ENCODE results near the gene COPS6. TPM values are rescaled to one million over a fixed set of nuclear protein-coding genes. Genes with fewer than 3 reads are reported as not detected.

COPS6 gene
- polyA plus RNA-seq (2012; ENCODE audit: low read depth, missing spikeins), result 80.2 TPM

- FAIRE-seq, result peak; percentile 84
Measured at GRCh38 chr7:100088621-100089457, at the start of gene COPS6. Gene COPS6 (plus strand): TSS chr7:100088969. CDS start chr7:100088991, 22 bp downstream.

GRCh38 chr7:100040575-100040974 lies 48.2 kb upstream of the COPS6 start:
- DNase-seq (ENCODE audit: insufficient read length, low spot score), result no peak
- no peak for FAIRE-seq
- no peak for TF ChIP-seq POLR2A (IDR thresholded peaks at IDR 0.05; ENCODE audit: low read depth, low read length)
- TF ChIP-seq TAF1 (IDR thresholded peaks at IDR 0.05; ENCODE audit: low read depth, low read length), result no peak

More at GRCh38 chr7:100088621-100089457, at the start of gene COPS6:
- DNase-seq (ENCODE audit: insufficient read length, low spot score), result peak; percentile 86
- TF ChIP-seq PAX5 (IDR thresholded peaks at IDR 0.05; ENCODE audit: insufficient read depth, low read length, severe bottlenecking), result peak; percentile 1
- TF ChIP-seq TAF1 (IDR thresholded peaks at IDR 0.05; ENCODE audit: low read depth, low read length), result peak; percentile 61
- peak; percentile 75 for TF ChIP-seq POLR2A (IDR thresholded peaks at IDR 0.05; ENCODE audit: low read depth, low read length)
- TF ChIP-seq SPI1 (IDR thresholded peaks at IDR 0.05; ENCODE audit: low read depth, low read length), result no peak
- TF ChIP-seq POLR2AphosphoS5 (IDR thresholded peaks at IDR 0.05; ENCODE audit: low read depth, low read length), result peak; percentile 54; the same call in 1 of the 2 replicates
- no peak for TF ChIP-seq POU2F2 (IDR thresholded peaks at IDR 0.05; ENCODE audit: low read depth, low read length)

- FAIRE-seq (peak; percentile 50), DNase-seq (ENCODE audit: insufficient read length, low spot score) (no peak)
- TF ChIP-seq POU2F2 (IDR thresholded peaks at IDR 0.05; ENCODE audit: low read depth, low read length), result no peak
- TF ChIP-seq PAX5 (IDR thresholded peaks at IDR 0.05; ENCODE audit: insufficient read depth, low read length, severe bottlenecking), result peak; percentile 41
Measured at GRCh38 chr7:100044718-100045117, 44.1 kb upstream of the COPS6 start.

GRCh38 chr7:100048680-100049079 lies 40.1 kb upstream of the COPS6 start:
- DNase-seq (ENCODE audit: insufficient read length, low spot score), result no peak
- TF ChIP-seq PAX5 (IDR thresholded peaks at IDR 0.05; ENCODE audit: insufficient read depth, low read length, severe bottlenecking) (no peak), SPI1 (IDR thresholded peaks at IDR 0.05; ENCODE audit: low read depth, low read length) (no peak), POU2F2 (IDR thresholded peaks at IDR 0.05; ENCODE audit: low read depth, low read length) (no peak), POLR2AphosphoS5 (IDR thresholded peaks at IDR 0.05; ENCODE audit: low read depth, low read length) (no peak), POLR2A (IDR thresholded peaks at IDR 0.05; ENCODE audit: low read depth, low read length) (no peak), TAF1 (IDR thresholded peaks at IDR 0.05; ENCODE audit: low read depth, low read length) (no peak)
- no peak for FAIRE-seq

GRCh38 chr7:100049441-100050291 lies 39.1 kb upstream of the COPS6 start, which contains the start of gene ZSCAN21:
Gene ZSCAN21 (plus strand): TSS chr7:100049774. CDS start chr7:100057007, 7,233 bp downstream.
- FAIRE-seq (peak; percentile 64), DNase-seq (ENCODE audit: insufficient read length, low spot score) (peak; percentile 78)
- TF ChIP-seq POLR2A (IDR thresholded peaks at IDR 0.05; ENCODE audit: low read depth, low read length) (peak; percentile 89), TAF1 (IDR thresholded peaks at IDR 0.05; ENCODE audit: low read depth, low read length) (peak; percentile 53; the same call in 1 of the 2 replicates), POU2F2 (IDR thresholded peaks at IDR 0.05; ENCODE audit: low read depth, low read length) (peak; percentile 31; the same call in 1 of the 2 replicates), POLR2AphosphoS5 (IDR thresholded peaks at IDR 0.05; ENCODE audit: low read depth, low read length) (peak; percentile 87), PAX5 (IDR thresholded peaks at IDR 0.05; ENCODE audit: insufficient read depth, low read length, severe bottlenecking) (no peak)

- no peak for FAIRE-seq
- TF ChIP-seq POU2F2 (IDR thresholded peaks at IDR 0.05; ENCODE audit: low read depth, low read length) (no peak), SPI1 (IDR thresholded peaks at IDR 0.05; ENCODE audit: low read depth, low read length) (no peak), PAX5 (IDR thresholded peaks at IDR 0.05; ENCODE audit: insufficient read depth, low read length, severe bottlenecking) (no peak), POLR2AphosphoS5 (IDR thresholded peaks at IDR 0.05; ENCODE audit: low read depth, low read length) (no peak), POLR2A (IDR thresholded peaks at IDR 0.05; ENCODE audit: low read depth, low read length) (no peak), TAF1 (IDR thresholded peaks at IDR 0.05; ENCODE audit: low read depth, low read length) (no peak)
- DNase-seq (ENCODE audit: insufficient read length, low spot score), result no peak
Measured at GRCh38 chr7:100051611-100052010, 37.2 kb upstream of the COPS6 start.

GRCh38 chr7:100053215-100053614 lies 35.6 kb upstream of the COPS6 start:
- TF ChIP-seq POLR2A (IDR thresholded peaks at IDR 0.05; ENCODE audit: low read depth, low read length) (no peak), SPI1 (IDR thresholded peaks at IDR 0.05; ENCODE audit: low read depth, low read length) (no peak), POU2F2 (IDR thresholded peaks at IDR 0.05; ENCODE audit: low read depth, low read length) (no peak), TAF1 (IDR thresholded peaks at IDR 0.05; ENCODE audit: low read depth, low read length) (no peak), POLR2AphosphoS5 (IDR thresholded peaks at IDR 0.05; ENCODE audit: low read depth, low read length) (no peak), PAX5 (IDR thresholded peaks at IDR 0.05; ENCODE audit: insufficient read depth, low read length, severe bottlenecking) (no peak)
- DNase-seq (ENCODE audit: insufficient read length, low spot score), result peak; percentile 26
- peak; percentile 47 for FAIRE-seq

- FAIRE-seq (no peak), DNase-seq (ENCODE audit: insufficient read length, low spot score) (no peak)
- TF ChIP-seq POLR2A (IDR thresholded peaks at IDR 0.05; ENCODE audit: low read depth, low read length), result no peak
- TF ChIP-seq POLR2AphosphoS5 (IDR thresholded peaks at IDR 0.05; ENCODE audit: low read depth, low read length), result no peak
- TF ChIP-seq PAX5 (IDR thresholded peaks at IDR 0.05; ENCODE audit: insufficient read depth, low read length, severe bottlenecking), result no peak
- no peak for TF ChIP-seq TAF1 (IDR thresholded peaks at IDR 0.05; ENCODE audit: low read depth, low read length)
- no peak for TF ChIP-seq SPI1 (IDR thresholded peaks at IDR 0.05; ENCODE audit: low read depth, low read length)
- no peak for TF ChIP-seq POU2F2 (IDR thresholded peaks at IDR 0.05; ENCODE audit: low read depth, low read length)
Measured at GRCh38 chr7:100057006-100057405, 31.8 kb upstream of the COPS6 start.

GRCh38 chr7:100059251-100059739 lies 29.5 kb upstream of the COPS6 start:
- DNase-seq (ENCODE audit: insufficient read length, low spot score) (no peak), FAIRE-seq (no peak)
- TF ChIP-seq TAF1 (IDR thresholded peaks at IDR 0.05; ENCODE audit: low read depth, low read length) (no peak), POU2F2 (IDR thresholded peaks at IDR 0.05; ENCODE audit: low read depth, low read length) (no peak), POLR2A (IDR thresholded peaks at IDR 0.05; ENCODE audit: low read depth, low read length) (no peak), SPI1 (IDR thresholded peaks at IDR 0.05; ENCODE audit: low read depth, low read length) (no peak), POLR2AphosphoS5 (IDR thresholded peaks at IDR 0.05; ENCODE audit: low read depth, low read length) (no peak), PAX5 (IDR thresholded peaks at IDR 0.05; ENCODE audit: insufficient read depth, low read length, severe bottlenecking) (no peak)
